GM12878 (cell line): Measurements from ENCODE around the gene ZC3H7B. TPM values are rescaled to one million over a fixed set of nuclear protein-coding genes. Genes with fewer than 3 reads are reported as not detected.

Experiments used
- ATAC-seq: fragments of 200-7000 bp; cut with Tn5 transposase; 3 replicates; pipeline ENCODE4 v1.9.1; 2020; ENCODE audit warnings: mild to moderate bottlenecking, moderate library complexity
- BruUV-seq: library from RNA; stranded (reverse); fragments of 400-500 nt; replicated peaks from 2 replicates; lab custom pipeline; 2021; lab: Mats Ljungman, UMichigan
- CTCF ChIA-PET: fragments of 300-600 bp; sonication (Branson Sonifier 250); formaldehyde crosslinking; extraction: SDS; loops from one replicate; lab custom pipeline; 2021; ENCODE audit warnings: inconsistent platforms; lab: Yijun Ruan, JAX
- POLR2A ChIA-PET: fragments of 350-600 bp; formaldehyde crosslinking; extraction: SDS; loops from one replicate; lab custom pipeline; 2021; ENCODE audit warnings: inconsistent platforms; lab: Charles Lee
- RAD21 ChIA-PET: fragments of 300-600 bp; sonication (Branson Sonifier 250); formaldehyde crosslinking; loops from one replicate; lab custom pipeline; 2023; ENCODE audit warnings: antibody characterized with exemption; ENCODE audit not compliant: unreplicated experiment; lab: Charles Lee
- SMC1A ChIA-PET: fragments of 300-600 bp; sonication (Branson Sonifier 250); formaldehyde crosslinking; loops from one replicate; lab custom pipeline; 2023; ENCODE audit not compliant: unreplicated experiment, uncharacterized antibody; lab: Charles Lee
- DNase-seq: peaks from one replicate; pipeline ENCODE4 v3.0.0-alpha.2; 2011; ENCODE audit warnings: low read depth, low spot score
- FAIRE-seq: peaks from 3 replicates; lab custom pipeline; 2011; peaks lifted over from hg19 to GRCh38; lab: Jason Lieb, UNC
- H2AFZ ChIP-seq: 2 replicates; pipeline ENCODE4 v1.6.0; 2011; ENCODE audit warnings: low read depth, low read length, control low read depth; ENCODE audit not compliant: control insufficient read depth
- H3K27ac ChIP-seq: 2 replicates; pipeline ENCODE4 v1.5.1; 2011; ENCODE audit warnings: control low read depth; ENCODE audit not compliant: control insufficient read depth, insufficient read depth
- H3K27me3 ChIP-seq, 2 experiments: replicated peaks in 1 of 2; 2 replicates each; pipeline versions ENCODE4 v1.6.0 to v1.6.1; 2011; ENCODE audit warnings: low read length in 1 of 2; ENCODE audit not compliant: control insufficient read depth in 2 of 2, insufficient read depth in 2 of 2
- H3K36me3 ChIP-seq, 2 experiments: 2 replicates each; pipeline ENCODE4 v1.5.1; 2011; ENCODE audit warnings: low read length in 1 of 2; ENCODE audit not compliant: control insufficient read depth in 2 of 2, insufficient read depth in 2 of 2
- H3K4me1 ChIP-seq: 2 replicates; pipeline ENCODE4 v1.6.1; 2011; ENCODE audit warnings: mild to moderate bottlenecking, low read length, moderate library complexity, mixed read lengths; ENCODE audit not compliant: control insufficient read depth, insufficient read depth
- H3K4me2 ChIP-seq: 2 replicates; pipeline ENCODE4 v1.6.0; 2011; ENCODE audit warnings: control low read depth; ENCODE audit not compliant: control insufficient read depth, insufficient read depth
- H3K4me3 ChIP-seq: fragments of 200-600 bp; sonication (generic); 2 replicates; pipeline ENCODE4 v1.5.1; 2016
- H3K79me2 ChIP-seq: 2 replicates; pipeline ENCODE4 v1.6.0; 2011; ENCODE audit warnings: low read length; ENCODE audit not compliant: control insufficient read depth, insufficient read depth
- H3K9ac ChIP-seq: 2 replicates; pipeline ENCODE4 v1.8.0; 2011; ENCODE audit warnings: low read length, control low read depth, mixed read lengths; ENCODE audit not compliant: control insufficient read depth, insufficient read depth
- H3K9me3 ChIP-seq: replicated peaks from 3 replicates; pipeline ENCODE4 v1.5.1; 2011; ENCODE audit warnings: mild to moderate bottlenecking, low read length; ENCODE audit not compliant: control insufficient read depth, insufficient read depth
- H4K20me1 ChIP-seq: 2 replicates; pipeline ENCODE4 v1.6.0; 2011; ENCODE audit not compliant: control insufficient read depth, insufficient read depth
- CBFB ChIP-seq: IDR thresholded peaks from 2 replicates; pipeline ENCODE4 v1.6.1; 2016; ENCODE audit warnings: antibody characterized with exemption, low read depth
- KDM1A ChIP-seq: fragments of 200-600 bp; sonication (generic); IDR thresholded peaks from 2 replicates; pipeline ENCODE4 v1.6.1; 2016; ENCODE audit warnings: borderline replicate concordance
- KLF5 ChIP-seq: fragments of 450-650 bp; IDR thresholded peaks from 2 replicates; pipeline ENCODE4 v1.6.1; 2014; ENCODE audit warnings: mild to moderate bottlenecking; ENCODE audit not compliant: partially characterized antibody
- MTA2 ChIP-seq: fragments of 450-650 bp; IDR thresholded peaks from 2 replicates; pipeline ENCODE4 v1.6.1; 2016; ENCODE audit warnings: low read depth, mild to moderate bottlenecking, moderate library complexity
- POLR2A ChIP-seq: IDR thresholded peaks from 2 replicates; pipeline ENCODE4 v1.6.1; 2011; ENCODE audit warnings: low read depth, mild to moderate bottlenecking, low read length
- ZBTB40 ChIP-seq: fragments of 450-650 bp; IDR thresholded peaks from 2 replicates; pipeline ENCODE4 v1.6.1; 2016; ENCODE audit warnings: mild to moderate bottlenecking, moderate library complexity, borderline replicate concordance
- WGBS: methylation state at CpG from one replicate; pipeline ENCODE4 v1.1.6; 2016; ENCODE audit warnings: low lambda C conversion rate; ENCODE audit not compliant: insufficient replicate concordance, insufficient coverage; ENCODE audit errors: missing lambda C conversion rate; 5-methylcytosine and 5-hydroxymethylcytosine counted together
- in situ Hi-C: fragments of 300-500 bp; cut with MboI; formaldehyde crosslinking; loops from 9 replicates; pipeline ENCODE4 v1.14.3; 2018; ENCODE audit warnings: mixed read lengths
- intact Hi-C: fragments of 100-400 bp; cut with micrococcal nuclease; formaldehyde crosslinking; loops from one replicate; pipeline ENCODE4 v1.14.2; 2022; ENCODE audit not compliant: unreplicated experiment
- polyA plus RNA-seq, 11 experiments: library from polyadenylated mRNA; depleted of rRNA in 4 of 11; unstranded in 6 of 11; stranded (reverse) in 5 of 11; fragments of >200 nt; fragmentation: Nextera tagmentation in 4 of 11; fragmentation: Illumina TruSeq in 1 of 11; extraction: Ambion mirVana in 4 of 11; extraction: Trizol in 1 of 11; gene quantifications; 1 replicate in 1 of 11; 2 replicates in 10 of 11; pipeline versions ENCODE4 v1.2.1 to v1.2.3, GENCODE V29; 2011 to 2016; ENCODE audit warnings: inconsistent platforms in 2 of 11, missing spikeins in 2 of 11, low read depth in 1 of 11
- total RNA-seq, 4 experiments: library from RNA; depleted of rRNA in 3 of 4; stranded (reverse); fragments of >200 nt in 3 of 4; fragmentation: Illumina TruSeq in 1 of 4; extraction: Trizol in 1 of 4; gene quantifications; 2 replicates each; pipeline versions ENCODE4 v1.2.1 to v1.2.3, GENCODE V29; 2013 to 2021
- TF ChIP-seq, protein P1 (sequence below): fragments of 450-650 bp; IDR thresholded peaks from 2 replicates; pipeline ENCODE4 v1.6.1; 2017; ENCODE audit warnings: borderline replicate concordance

The ZC3H7B gene
- total and polyA plus RNA-seq, 10 of the 15 experiments (the other 5 are each of a cell fraction or from before 2014, with no cell fraction given): 0.26 to 52.3 (median 22.4) TPM

DNA sequence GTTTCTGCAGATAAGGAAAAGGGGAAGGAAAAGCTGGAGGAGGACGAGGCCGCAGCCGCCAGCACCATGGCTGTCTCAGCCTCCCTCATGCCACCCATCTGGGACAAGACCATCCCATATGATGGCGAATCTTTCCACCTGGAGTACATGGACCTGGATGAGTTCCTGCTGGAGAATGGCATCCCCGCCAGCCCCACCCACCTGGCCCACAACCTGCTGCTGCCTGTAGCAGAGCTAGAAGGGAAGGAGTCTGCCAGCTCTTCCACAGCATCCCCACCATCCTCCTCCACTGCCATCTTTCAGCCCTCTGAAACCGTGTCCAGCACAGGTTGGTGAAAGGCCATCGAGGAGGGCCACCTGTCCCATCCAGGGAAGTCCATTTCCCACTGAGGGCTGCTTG, 86.0 kb downstream of the ZC3H7B start:
- Histone ChIP-seq H3K79me2 (no peaks in the 10 kb centered on the region), H4K20me1 (no peaks in the 10 kb centered on the region), H3K36me3 (no peaks in the 10 kb centered on the region), H3K27ac (no peak overlapping the region), H3K9me3 (no peaks in the 10 kb centered on the region), H2AFZ (no peak overlapping the region), H3K9ac (no peak overlapping the region), H3K4me1 (no peaks in the 10 kb centered on the region), H3K4me3 (no peak overlapping the region), H3K4me2 (no peak overlapping the region), H3K27me3 (no peaks in the 10 kb centered on the region)
- RAD21 ChIA-PET: no interaction called here
- WGBS: 72% methylated on average over 7 of the region's 7 CpGs
- ATAC-seq (no peak), DNase-seq (no peak), FAIRE-seq (no peak)
- CTCF ChIA-PET: interaction anchor here (0.8 kb wide), 1 partner anchor 16 kb away, joined by 3 read pairs; no protein-coding TSS in a partner anchor
- BruUV-seq: no TSS peak
- intact Hi-C loops (no loop called here), in situ Hi-C loops (no loop called here)
- POLR2A ChIA-PET: no interaction called here
- SMC1A ChIA-PET: no interaction called here
- TF ChIP-seq ZBTB40 (no peak), KDM1A (no peak), KLF5 (no peak), CBFB (no peak), POLR2A (no peak), MTA2 (no peak)
- TF ChIP-seq, protein P1, sequence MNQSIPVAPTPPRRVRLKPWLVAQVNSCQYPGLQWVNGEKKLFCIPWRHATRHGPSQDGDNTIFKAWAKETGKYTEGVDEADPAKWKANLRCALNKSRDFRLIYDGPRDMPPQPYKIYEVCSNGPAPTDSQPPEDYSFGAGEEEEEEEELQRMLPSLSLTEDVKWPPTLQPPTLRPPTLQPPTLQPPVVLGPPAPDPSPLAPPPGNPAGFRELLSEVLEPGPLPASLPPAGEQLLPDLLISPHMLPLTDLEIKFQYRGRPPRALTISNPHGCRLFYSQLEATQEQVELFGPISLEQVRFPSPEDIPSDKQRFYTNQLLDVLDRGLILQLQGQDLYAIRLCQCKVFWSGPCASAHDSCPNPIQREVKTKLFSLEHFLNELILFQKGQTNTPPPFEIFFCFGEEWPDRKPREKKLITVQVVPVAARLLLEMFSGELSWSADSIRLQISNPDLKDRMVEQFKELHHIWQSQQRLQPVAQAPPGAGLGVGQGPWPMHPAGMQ: no peak
